Activated T-helper 17 cell treated with anti-CD3 and anti-CD28 coated beads, Interleukin-2, amount 50 U/mL, for 72 hours (primary cell): ENCODE results near the gene KRTAP22-2. TPM values are rescaled to one million over a fixed set of nuclear protein-coding genes. Genes with fewer than 3 reads are reported as not detected.

ENCODE experiments used
- total RNA-seq, 2 donors: library from RNA; stranded (reverse); gene quantifications; one replicate each; pipeline ENCODE4 v1.2.3, GENCODE V29; 2022

Gene KRTAP22-2
- total RNA-seq, 2 donors from 2014 or later, result not detected

Other genes starting within 250 kb of the KRTAP22-2 start
- not detected for gene KRTAP23-1, start 241.8 kb downstream of the KRTAP22-2 start, total RNA-seq
- not detected for gene KRTAP13-2, start 218.1 kb downstream of the KRTAP22-2 start, total RNA-seq
- not detected for gene KRTAP13-1, start 194.4 kb downstream of the KRTAP22-2 start, total RNA-seq
- not detected for gene KRTAP13-3, start 164.5 kb downstream of the KRTAP22-2 start, total RNA-seq
- gene KRTAP13-4, start 160.2 kb downstream of the KRTAP22-2 start, total RNA-seq, result not detected
- not detected for gene KRTAP15-1, start 150.1 kb downstream of the KRTAP22-2 start, total RNA-seq
- gene KRTAP19-1, start 110.0 kb downstream of the KRTAP22-2 start, total RNA-seq, result not detected
- not detected for gene KRTAP19-2, start 103.0 kb downstream of the KRTAP22-2 start, total RNA-seq
- not detected for gene KRTAP19-3, start 98.4 kb downstream of the KRTAP22-2 start, total RNA-seq
- gene KRTAP19-4, start 93.2 kb downstream of the KRTAP22-2 start, total RNA-seq, result not detected
- not detected for gene KRTAP19-5, start 88.3 kb downstream of the KRTAP22-2 start, total RNA-seq
- not detected for gene KRTAP19-6, start 48.5 kb downstream of the KRTAP22-2 start, total RNA-seq
- gene KRTAP19-7, start 29.1 kb downstream of the KRTAP22-2 start, total RNA-seq, result not detected
- not detected for gene KRTAP6-3, start 2.0 kb upstream of the KRTAP22-2 start, total RNA-seq
- not detected for gene KRTAP6-2, start 8.5 kb upstream of the KRTAP22-2 start, total RNA-seq
- gene KRTAP22-1, start 10.7 kb upstream of the KRTAP22-2 start, total RNA-seq, result not detected
- gene KRTAP6-1, start 23.5 kb upstream of the KRTAP22-2 start, total RNA-seq, result not detected
- gene KRTAP20-1, start 26.0 kb upstream of the KRTAP22-2 start, total RNA-seq, result not detected
- gene KRTAP20-4, start 30.2 kb upstream of the KRTAP22-2 start, total RNA-seq, result not detected
- gene KRTAP20-2, start 44.8 kb upstream of the KRTAP22-2 start, total RNA-seq, result not detected
- gene KRTAP20-3, start 52.5 kb upstream of the KRTAP22-2 start, total RNA-seq, result not detected
- not detected for gene KRTAP21-3, start 128.4 kb upstream of the KRTAP22-2 start, total RNA-seq
- not detected for gene KRTAP21-2, start 156.9 kb upstream of the KRTAP22-2 start, total RNA-seq
- gene KRTAP21-1, start 165.0 kb upstream of the KRTAP22-2 start, total RNA-seq, result not detected
- gene KRTAP8-1, start 222.9 kb upstream of the KRTAP22-2 start, total RNA-seq, result not detected
- not detected for gene KRTAP7-1, start 239.4 kb upstream of the KRTAP22-2 start, total RNA-seq